Fibroblast of peridontal ligament (primary cell): ENCODE results near the gene DHCR24.

Experiments used
- DNase-seq: peaks from one replicate; pipeline ENCODE4 v3.0.0-alpha.2; 2010; ENCODE audit errors: extremely low read depth

Gene DHCR24

DNA sequence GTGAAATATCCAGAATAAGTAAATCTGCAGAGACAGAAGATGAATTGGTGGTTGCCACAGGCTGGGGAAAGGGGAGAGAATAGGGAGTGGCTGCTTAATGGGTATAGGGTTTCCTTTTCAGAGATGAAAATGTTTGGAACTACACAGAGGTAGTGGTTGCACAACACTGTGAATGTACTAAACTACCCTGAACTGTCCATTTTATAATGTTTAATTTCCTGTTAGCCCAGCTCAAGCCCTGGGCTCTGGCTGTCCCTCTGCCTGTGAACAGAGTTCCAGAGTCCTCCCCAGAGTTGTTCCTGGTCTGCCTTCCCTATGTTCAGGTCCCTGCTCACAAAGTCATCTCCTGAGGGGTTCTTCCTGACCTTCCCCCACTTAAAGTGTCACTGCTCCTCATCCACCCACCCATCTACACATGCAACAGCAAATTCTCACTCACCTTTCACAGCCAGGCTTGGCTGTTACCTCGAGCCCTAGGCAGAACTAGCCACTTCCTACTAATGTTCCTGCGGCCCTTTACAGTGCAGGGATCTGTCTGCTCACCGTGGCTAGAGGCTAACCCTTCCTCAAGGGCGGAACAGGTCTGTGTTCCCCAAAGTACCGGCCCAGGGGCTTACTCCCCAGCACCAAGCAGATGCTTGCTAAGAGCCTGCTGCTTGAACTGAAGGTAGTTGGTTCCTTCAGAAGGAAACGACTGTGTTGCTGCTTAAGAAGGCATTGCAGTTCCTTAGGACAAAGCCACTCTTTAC lies 22.4 kb downstream of the DHCR24 start:
- DNase-seq: no peak

DNA sequence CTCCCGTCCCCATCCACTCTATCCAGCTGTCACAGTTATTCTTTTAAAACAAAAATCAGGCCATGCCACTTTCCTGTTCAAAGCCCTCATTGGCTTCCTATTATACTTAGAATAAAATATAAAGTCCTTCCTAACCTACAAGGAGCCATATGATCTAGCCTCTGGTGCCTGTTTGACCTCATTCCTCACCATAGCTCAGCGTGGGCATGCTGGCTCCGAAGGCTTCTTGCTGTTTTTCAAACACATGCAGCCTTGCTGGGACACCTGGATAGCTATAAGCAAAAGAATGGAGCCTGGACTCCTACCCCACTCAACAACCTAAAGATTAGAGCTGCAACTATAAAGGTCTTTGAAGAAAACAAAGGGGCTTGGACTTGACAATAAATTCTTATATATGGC lies 23.7 kb downstream of the DHCR24 start:
- DNase-seq: no peak

DNA sequence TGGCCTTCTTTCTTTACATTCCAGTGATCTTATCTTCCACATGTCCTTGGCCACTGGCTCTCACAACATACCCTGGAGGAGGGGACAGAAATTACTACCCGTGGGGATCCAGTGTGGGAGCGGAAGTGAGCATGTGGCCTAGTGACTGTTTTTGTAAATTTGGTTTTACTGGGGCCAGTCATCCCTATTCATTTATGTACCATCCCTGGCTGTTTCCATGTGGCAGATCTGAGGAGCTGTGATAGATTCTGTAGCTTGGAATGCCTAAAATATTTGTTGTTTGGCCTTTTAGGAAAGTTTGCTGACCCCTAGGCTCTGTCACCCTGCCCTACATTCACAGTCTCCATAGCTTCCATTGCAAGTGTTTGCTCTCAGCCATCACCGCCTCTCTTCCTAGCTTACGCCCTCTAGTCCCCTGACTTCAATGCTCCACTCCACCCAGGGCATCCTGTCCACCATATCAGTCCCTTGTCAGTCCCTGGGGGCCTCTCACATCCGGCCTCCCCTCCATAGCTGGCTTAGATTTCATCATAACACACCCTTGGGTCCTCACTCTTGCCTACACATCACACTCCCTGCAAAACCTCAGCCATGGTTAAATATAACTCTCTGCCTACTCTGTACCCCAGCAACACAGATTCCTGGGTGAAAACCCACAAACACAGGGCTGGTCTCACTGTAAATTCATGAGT lies 25.8 kb downstream of the DHCR24 start:
- peak; percentile 50 for DNase-seq

DNA sequence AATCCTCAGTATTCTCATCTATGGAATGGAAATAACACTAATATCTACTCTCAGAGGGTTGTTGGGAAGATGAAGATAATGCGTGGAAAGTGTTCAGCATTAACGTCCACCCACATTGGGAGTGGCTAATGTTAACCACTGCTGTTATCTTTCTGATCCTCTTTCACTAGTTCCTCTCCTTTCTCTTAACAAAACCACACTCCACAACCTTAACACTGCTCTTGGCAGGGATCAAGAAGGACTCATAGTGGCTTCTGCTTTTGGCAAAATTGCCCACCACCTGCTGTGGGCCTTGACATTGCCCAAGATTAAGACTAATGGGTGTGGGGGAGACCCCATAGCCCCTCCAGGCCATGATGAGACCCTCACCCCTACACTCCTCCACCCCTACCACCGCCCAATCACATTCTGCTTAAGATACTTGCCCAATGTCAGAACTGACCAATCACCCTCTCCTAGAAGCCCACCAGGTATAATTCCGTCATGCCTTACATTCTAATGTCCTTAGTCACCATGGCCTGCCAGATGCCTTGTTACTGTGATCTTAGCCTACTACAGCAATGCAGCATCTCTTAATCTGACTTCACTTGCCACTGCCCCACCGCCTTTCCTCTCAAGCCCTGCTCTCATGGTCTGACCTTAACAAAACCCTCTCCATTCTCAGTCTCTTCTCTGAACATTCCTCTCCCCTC lies 27.1 kb downstream of the DHCR24 start:
- DNase-seq: no peak

DNA sequence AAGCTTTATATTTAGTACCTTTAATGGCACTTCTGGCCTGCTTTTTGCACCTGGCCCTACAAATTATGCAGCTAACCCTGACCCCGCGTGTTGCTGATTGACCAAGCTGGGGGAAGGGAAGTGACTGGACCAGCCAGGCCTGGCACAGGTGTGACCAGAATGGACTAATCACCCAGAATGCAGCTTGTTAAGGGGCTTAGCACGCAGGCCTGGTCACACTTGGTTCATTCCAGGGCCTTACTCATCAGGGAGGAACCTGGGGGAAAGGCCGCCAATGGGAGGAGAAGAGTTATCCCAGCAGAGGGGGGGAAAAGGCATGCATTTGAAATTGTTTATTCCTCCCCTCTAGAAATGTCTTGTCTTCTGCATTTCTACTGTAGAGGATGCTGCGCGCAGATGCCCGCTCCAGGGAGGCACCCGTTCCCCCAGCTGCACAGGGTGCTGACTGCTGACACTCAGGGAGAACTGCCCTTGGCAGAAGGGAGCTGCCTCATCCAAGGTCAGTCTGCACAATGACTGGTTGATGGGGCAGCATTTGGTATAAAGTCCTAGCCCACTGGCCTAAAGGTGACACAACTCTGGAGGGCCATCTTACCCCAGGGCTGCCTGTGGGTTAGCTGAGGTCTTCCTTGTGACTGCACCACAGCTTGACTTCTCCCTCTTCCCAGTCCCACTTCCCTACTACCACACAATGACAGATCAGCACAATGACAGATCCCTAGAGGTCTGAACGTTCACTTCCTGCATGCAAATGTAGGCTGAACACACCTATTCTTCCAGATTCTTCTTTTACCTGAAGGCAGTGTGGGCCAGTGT lies 29.0 kb downstream of the DHCR24 start:
- peak; percentile 48 for DNase-seq

DNA sequence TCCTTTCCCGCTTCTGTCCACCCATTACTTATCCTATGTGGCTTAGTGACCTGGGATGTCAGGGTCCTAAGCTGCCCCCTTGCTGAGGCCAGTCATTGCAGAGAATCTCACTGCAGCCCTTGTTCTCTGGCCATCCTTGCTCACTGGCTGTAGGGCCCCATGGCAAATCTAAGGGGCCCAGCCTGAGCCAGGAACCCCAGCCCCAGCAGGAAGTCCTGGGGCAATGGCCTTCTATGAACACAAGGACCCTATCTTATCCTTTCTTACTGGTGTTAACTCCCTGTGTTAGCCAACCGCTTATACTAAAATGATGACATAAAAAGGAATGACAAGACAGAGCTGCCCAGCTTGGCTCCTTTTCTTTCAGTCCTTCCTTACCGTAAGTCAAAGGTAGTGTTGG lies 29.9 kb downstream of the DHCR24 start:
- no peak for DNase-seq

DNA sequence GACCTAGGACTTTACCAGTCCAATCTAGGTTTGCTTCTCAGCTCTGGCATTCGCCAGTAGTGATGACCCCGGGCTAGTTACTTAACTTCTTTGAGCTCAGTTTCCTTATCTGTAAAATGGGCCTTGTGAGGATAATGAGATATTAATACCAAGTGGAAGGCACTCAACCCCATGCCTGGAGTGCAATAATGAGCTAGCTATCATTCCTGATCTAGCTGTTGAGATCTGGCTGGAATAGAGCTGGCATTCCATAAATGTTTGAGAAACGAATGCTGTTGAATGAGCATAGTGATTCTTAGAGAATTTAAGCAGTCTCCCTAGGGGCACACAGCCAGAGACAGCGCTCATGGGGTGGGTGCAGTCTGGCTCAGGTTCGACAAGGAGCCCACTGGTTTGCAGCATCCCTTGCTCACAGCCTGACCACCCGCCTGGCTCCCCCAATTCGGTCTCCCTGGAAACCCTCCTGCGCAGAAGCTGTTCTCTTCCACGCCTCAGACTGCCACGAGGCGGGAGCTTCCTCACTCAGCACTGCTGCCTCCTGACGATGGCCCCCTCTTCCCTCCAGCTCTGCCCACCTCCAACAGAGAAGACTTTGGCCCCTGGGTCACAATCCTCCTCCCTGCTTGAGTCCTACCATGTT lies 32.5 kb downstream of the DHCR24 start:
- DNase-seq: peak; percentile 37

DNA sequence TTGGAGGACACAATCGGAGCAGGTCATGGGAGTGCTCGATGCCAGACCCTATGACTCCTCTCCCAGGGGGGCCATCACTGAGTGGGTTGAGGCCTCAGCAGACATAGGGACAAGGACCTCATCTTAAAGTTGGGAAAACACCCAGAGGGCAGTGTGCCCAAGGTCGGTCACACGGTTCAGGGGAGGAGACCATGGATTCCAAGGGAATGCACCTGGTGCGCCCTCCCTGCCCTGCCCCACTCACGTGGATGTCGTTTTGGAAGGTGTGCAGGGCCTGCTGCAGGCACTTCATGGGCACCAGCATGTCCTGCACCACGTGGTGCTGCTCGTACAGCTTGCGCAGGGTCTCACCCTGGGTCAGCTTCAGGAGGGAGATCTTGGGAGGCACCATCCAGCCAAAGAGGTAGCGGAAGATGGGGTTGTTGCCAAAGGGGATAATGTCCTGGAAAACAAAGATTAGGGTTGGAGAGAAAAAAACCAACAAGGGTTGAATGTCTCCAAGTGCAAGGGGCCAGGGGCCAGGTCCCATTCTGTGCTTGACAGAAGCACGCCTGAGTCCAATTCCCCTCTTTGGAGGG lies 33.1 kb downstream of the DHCR24 start:
- no peak for DNase-seq

DNA sequence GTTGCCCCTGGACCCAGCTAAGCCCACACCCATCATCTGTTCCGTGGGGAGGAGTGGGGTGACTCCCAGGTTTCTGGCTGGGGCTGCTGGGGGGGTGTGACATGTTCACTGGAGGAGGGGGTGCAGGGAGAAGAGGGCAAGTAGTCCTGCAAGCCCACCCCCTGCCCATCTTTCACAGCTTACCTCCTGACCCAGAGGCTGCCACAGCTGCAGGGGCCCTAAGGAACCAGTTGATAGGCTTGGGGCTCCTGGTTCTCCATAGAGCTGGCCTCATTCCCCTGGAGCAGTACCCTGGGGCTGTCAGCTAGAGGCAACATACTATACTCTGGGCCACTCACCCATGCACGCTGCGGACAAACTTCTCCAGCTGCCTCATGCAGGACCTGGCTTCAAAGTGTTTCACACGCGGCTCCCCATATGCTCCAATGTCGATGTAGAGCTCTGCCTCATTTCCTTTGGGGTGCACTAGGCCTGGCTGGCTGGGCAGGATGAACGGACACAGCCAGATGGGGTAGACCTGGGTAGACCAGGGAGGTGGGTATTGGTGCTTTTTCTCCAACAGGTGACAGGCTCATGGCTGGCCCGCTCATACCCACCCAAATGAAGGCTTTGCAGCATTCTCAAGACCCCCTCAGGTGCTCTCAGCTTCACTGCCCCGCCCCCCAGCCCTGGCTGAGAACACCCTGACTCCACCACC lies 33.8 kb downstream of the DHCR24 start:
- no peak for DNase-seq

DNA sequence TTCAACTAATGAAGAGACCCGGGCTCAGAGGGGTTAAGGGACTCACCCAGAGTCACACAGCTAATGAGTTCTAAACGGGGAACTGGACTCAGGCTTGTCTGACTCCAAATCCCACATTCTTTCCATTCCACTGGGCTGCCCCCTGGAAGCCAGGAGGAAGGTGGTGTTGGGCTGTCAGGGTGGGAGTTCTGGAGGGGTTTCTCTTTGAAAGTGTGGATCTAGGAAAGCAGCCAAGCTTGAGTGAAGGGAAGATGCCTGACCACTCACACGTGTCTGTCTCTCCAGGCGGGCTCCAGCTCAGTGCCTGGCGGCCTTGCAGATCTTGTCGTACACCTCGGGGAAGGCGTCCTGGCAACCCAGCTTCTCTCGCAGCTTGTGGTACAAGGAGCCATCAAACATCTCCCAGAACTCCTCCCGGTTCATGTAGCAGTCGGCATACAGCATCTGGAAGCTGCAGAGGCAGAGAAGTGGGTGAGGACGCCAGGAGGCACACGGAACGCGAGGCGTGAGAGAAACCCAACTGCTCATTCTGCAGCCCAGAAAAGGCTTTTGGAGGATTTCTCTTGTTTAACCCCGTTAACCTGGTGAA lies 35.0 kb downstream of the DHCR24 start:
- DNase-seq: no peak

DNA sequence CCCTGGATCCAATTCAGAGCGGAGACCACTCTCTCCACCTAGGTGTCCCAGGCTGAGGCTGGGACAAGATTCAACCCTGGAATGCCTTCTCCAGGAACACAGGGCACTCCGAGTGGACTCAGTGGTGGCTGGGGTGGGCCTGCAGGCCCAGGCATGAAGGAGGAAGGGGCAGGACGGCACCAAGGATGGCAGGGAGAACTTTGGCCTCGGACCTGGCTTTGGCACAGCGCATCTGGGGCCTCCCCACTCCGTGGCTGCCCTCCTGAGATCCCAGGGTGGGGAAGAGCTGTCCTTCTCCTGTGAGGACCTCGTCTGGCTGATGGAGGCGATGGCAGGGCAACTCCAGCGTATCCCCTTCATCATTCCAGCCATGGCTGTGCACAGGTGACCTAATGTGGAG lies 35.6 kb downstream of the DHCR24 start:
- no peak for DNase-seq

DNA sequence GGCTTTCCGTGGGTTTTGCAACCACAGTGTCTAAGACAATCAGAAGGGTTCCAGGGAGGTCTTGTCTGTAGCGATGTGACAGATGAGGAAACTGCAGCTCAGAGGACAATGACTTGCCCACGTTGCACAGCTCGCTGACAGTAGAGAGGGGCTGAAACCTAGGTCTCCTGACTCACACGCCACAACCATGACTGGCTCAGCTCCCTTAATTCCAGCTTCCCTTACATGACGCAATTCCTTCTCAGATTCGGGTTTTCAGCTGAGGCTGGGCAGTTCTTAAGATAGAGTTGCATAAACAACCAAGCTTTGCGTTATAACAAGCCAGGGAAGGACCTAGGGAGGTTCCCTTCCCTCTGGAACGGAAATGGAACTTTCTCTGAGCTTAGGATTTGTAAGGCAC lies 36.3 kb downstream of the DHCR24 start:
- DNase-seq: peak; percentile 100

DNA sequence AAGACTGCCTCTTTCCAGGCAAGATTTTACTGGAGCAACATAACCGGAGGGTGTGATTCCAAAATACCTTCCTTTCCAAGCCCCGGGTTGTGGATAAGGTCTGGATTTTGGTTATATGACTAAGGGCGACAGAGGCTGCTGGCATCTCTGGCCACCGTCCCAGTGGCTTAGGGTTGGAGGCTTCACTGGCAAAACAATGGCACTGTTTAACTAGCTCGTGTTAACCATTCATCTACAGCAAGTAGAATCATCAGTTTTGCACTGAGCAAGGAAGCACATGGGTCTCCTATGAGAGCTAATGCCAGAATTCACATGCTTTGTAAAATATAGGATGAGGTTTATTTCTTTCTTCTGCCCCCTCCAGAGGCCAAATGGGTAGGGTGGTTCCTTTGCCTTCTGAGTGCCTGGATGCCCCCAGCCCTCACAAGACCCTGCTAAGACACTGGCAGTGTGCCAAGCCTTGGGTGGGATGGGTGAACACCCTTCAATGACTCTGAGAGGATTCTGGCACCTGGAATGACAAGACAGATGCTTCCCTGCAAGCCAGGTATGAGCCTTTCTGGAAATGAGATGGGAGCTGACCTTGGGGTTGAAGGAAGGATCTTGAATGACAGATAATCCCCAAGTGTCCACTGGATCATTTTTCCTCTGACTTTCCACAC lies 36.8 kb downstream of the DHCR24 start:
- DNase-seq: no peak

DNA sequence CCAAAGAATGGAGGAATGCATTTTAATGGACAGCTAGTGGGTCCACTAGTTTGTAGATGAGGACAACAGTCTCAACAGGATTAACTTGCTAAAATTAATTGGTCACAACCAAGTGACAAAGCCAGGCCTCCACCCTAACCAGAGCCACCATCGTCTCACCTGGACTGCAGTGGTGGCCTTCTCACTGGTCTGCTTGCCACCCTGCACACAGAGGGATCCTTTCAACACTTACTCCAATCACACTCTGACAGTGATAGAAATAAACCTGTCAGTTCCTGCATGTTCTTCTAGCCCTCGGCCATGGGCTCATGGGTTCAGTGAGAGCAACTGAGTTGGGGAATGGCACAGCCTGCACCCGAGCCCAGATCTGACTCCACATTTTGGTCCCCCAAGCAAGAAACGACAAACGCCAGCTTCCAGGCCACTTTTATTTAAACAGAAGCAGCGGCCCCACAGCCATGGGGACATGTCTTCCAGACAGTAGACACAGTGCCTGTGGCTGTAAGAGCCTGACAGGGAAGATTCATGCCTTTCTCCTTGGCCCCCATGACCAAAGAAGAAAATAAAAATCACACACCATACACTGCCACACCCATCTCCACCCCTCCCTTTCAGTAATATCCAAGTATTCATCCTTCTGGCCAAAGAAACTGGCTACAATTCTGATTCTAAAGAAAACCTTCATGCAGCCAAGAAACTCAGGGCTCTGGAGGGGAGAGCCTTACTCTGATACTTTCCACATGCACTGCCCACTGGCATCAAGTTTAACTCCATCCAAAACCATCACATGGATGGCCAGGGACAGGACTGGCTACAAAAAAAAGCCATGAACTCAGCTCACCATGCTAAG lies 37.6 kb downstream of the DHCR24 start:
- DNase-seq: peak; percentile 67

DNA sequence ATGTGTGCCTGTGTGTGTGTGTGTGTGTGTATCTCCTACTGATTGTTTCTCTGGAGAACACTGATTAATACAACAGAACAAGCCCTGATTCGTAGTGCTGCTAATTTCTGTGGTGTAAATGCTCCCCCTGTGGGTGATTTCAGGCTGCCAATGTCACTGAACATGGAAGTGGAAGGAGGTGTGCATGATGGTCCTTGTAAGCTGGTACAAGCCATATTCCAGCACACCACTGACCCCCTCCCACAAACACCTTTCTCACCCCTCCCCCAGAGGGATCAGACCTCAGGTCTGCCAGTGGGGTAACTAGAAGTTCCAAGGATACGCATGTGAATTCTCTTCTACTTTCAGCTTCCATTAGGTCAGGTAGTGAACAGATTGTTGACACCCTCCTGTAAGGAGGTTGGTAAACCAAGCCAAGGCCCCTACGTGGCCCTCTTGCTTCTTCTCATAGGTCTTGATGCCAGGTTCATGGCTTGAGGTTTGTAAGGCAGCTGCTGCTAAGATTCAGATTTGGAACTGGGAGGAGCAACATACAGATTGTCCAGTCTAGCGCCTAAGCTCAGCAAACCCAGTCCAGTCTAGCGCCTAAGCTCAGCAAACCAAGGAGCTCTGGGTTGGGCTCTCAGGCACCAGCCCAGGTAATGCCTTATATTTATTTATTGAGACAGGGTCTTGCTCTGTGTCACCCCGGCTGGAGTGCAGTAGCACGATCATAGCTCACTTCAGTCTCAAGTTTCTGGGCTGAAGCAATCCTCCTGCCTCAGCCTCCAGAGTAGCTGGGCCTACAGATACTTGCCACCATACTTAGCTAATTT lies 38.7 kb downstream of the DHCR24 start:
- DNase-seq: no peak

DNA sequence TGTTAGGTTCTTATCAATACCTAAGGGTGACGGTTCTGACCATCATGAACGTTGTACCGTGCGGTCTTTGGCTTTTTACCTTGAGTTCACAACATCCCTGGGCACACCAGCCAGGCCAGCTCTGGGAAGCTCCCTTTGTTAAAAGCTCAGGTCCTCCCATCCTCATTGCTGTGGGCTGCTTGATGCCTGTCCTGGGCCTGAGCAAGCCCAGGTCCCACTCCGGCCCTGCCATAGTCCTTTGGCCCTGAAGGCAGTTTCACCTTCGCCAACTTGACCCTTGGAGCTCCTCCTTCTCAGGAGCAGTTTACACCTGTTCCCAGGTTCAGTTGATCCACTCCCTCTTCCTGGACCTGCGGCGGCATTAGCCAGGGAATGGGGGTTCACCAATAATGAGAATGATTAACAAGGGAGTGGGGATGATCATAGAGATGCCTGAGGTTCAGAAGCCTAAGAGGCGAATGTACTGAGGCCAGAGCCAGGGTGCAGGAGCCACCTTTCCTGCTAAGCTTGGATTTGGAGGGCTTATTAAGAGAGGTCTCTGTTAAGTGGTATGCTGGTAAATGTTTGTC lies 40.2 kb downstream of the DHCR24 start:
- no peak for DNase-seq

DNA sequence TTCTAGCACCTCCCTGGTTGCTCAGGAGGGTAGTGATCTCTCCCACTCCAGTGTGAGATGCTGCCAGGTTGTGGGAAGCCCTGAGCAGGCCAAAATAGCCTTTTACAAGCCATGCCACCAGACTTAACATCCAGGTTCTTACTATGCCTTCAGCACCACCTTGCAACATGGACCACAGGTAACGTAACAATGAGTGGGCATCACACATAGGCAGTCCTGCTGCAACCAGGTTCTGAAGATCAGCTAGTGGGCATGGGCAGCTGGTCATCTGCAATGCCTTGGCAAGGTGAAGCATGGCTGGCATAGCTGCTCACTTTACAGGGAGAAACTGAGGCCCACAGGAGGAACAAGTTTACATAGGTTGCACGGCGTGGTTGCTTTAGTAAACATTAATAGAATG lies 40.7 kb downstream of the DHCR24 start:
- DNase-seq: no peak

DNA sequence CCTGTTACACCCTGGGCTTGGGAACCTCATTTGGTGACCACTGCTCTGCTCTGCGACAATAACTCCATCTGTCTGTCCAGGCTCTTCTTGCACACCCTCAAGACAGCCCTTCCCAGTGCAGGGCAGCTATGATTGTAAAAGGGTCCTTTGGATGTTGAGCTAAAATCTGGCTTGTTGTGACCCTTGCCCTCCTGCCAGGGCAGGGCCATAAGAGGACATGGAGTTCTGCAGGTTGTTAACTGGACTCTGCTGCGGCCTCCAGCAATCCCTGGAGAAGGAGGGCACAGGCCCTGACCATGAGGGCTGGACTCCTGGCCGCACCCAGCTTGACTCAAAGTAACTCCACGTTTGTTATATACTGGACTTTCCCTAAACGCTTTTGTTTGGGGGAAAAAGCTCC lies 41.2 kb downstream of the DHCR24 start:
- no peak for DNase-seq
